Ishikawa (cell line): Measurements from ENCODE around the gene CYFIP2.

Experiments used
- CEBPB ChIP-seq: IDR thresholded peaks from 2 replicates; pipeline ENCODE4 v1.6.1; 2012
- CREB1 ChIP-seq: IDR thresholded peaks from 2 replicates; pipeline ENCODE4 v1.6.1; 2012; ENCODE audit warnings: low read depth
- EGR1 ChIP-seq: IDR thresholded peaks from 2 replicates; pipeline ENCODE4 v1.6.1; 2012
- EP300 ChIP-seq: IDR thresholded peaks from 2 replicates; pipeline ENCODE4 v1.6.1; 2012; ENCODE audit warnings: borderline replicate concordance
- FOXM1 ChIP-seq: IDR thresholded peaks from 2 replicates; pipeline ENCODE4 v1.6.1; 2012; ENCODE audit warnings: low read depth, borderline replicate concordance
- NFIC ChIP-seq: IDR thresholded peaks from 2 replicates; pipeline ENCODE4 v1.6.1; 2012
- RAD21 ChIP-seq: IDR thresholded peaks from 2 replicates; pipeline ENCODE4 v1.6.1; 2012; ENCODE audit warnings: low read depth
- TAF1 ChIP-seq: IDR thresholded peaks from 2 replicates; pipeline ENCODE4 v1.6.1; 2012; ENCODE audit warnings: low read depth, mild to moderate bottlenecking
- TCF12 ChIP-seq: IDR thresholded peaks from 2 replicates; pipeline ENCODE4 v1.6.1; 2012; ENCODE audit warnings: low read depth
- TEAD4 ChIP-seq: IDR thresholded peaks from 2 replicates; pipeline ENCODE4 v1.6.1; 2012
- USF1 ChIP-seq: IDR thresholded peaks from 2 replicates; pipeline ENCODE4 v1.6.1; 2012
- YY1 ChIP-seq: IDR thresholded peaks from 2 replicates; pipeline ENCODE4 v1.6.1; 2012; ENCODE audit warnings: low read depth
- ZBTB7A ChIP-seq: IDR thresholded peaks from 2 replicates; pipeline ENCODE4 v1.6.1; 2012; ENCODE audit warnings: low read depth
- TF ChIP-seq, protein P1 (sequence below): IDR thresholded peaks from 2 replicates; pipeline ENCODE4 v1.6.1; 2012; ENCODE audit warnings: low read depth, mild to moderate bottlenecking
- TF ChIP-seq, protein P2 (sequence below): IDR thresholded peaks from 2 replicates; pipeline ENCODE4 v1.6.1; 2012

CYFIP2 gene

DNA sequence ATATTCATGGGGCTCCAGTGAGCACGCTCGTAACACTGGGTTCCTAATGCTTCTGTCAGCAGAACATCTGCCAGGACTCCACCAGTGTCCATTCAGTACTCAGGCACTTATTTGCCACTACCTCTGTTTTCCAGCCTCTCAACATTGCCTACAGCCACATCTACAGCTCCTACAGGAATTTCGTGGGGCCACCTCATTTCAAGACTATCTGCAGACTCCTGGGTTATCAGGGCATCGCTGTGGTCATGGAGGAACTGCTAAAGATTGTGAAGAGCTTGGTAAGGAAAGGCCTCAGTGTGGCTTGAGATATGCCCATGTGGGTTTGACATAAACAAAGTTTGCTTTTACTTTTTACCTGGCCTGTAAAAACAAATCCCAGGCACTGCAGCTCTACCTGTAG is 92.9 kb downstream of the CYFIP2 start:
- TF ChIP-seq TEAD4 (no peak), FOXM1 (no peak), EP300 (no peak)

- TF ChIP-seq FOXM1 (no peak), TCF12 (no peak), RAD21 (no peak), TEAD4 (no peak), YY1 (no peak), EGR1 (no peak), NFIC (no peak), USF1 (no peak), EP300 (no peak), TAF1 (no peak), ZBTB7A (no peak), CEBPB (no peak), CREB1 (no peak)
- TF ChIP-seq, protein P1, sequence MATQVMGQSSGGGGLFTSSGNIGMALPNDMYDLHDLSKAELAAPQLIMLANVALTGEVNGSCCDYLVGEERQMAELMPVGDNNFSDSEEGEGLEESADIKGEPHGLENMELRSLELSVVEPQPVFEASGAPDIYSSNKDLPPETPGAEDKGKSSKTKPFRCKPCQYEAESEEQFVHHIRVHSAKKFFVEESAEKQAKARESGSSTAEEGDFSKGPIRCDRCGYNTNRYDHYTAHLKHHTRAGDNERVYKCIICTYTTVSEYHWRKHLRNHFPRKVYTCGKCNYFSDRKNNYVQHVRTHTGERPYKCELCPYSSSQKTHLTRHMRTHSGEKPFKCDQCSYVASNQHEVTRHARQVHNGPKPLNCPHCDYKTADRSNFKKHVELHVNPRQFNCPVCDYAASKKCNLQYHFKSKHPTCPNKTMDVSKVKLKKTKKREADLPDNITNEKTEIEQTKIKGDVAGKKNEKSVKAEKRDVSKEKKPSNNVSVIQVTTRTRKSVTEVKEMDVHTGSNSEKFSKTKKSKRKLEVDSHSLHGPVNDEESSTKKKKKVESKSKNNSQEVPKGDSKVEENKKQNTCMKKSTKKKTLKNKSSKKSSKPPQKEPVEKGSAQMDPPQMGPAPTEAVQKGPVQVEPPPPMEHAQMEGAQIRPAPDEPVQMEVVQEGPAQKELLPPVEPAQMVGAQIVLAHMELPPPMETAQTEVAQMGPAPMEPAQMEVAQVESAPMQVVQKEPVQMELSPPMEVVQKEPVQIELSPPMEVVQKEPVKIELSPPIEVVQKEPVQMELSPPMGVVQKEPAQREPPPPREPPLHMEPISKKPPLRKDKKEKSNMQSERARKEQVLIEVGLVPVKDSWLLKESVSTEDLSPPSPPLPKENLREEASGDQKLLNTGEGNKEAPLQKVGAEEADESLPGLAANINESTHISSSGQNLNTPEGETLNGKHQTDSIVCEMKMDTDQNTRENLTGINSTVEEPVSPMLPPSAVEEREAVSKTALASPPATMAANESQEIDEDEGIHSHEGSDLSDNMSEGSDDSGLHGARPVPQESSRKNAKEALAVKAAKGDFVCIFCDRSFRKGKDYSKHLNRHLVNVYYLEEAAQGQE: no peak
- TF ChIP-seq, protein P2, sequence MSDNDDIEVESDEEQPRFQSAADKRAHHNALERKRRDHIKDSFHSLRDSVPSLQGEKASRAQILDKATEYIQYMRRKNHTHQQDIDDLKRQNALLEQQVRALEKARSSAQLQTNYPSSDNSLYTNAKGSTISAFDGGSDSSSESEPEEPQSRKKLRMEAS: no peak
Measured at GRCh38 chr5:157359356-157360055, 93.6 kb downstream of the CYFIP2 start.

DNA sequence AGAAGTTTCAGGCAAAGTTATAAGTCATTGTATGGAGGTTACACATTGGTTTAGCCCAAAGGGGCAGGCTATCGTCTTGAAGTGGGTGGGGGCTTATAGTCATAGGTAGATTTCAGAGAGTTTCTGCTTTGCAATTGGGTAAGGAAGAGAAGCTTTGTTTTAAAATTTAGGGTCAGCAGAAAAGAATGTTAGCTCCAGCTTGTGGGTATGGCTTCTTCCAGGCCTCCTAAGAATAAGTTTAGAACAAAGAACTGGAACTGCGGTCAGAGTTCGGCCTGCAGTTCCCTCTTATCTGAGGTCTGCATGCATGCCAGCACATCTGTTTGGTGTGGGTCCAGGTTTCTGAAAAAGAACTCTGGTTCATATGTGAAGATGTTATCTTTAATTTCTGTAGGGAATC is 96.1 kb downstream of the CYFIP2 start:
- TF ChIP-seq RAD21 (no peak), TCF12 (no peak), CEBPB (no peak), NFIC (no peak), USF1 (no peak), YY1 (no peak), EGR1 (no peak), FOXM1 (no peak), CREB1 (no peak), ZBTB7A (no peak)
- TF ChIP-seq, protein P1: no peak
- TF ChIP-seq, protein P2: no peak

DNA sequence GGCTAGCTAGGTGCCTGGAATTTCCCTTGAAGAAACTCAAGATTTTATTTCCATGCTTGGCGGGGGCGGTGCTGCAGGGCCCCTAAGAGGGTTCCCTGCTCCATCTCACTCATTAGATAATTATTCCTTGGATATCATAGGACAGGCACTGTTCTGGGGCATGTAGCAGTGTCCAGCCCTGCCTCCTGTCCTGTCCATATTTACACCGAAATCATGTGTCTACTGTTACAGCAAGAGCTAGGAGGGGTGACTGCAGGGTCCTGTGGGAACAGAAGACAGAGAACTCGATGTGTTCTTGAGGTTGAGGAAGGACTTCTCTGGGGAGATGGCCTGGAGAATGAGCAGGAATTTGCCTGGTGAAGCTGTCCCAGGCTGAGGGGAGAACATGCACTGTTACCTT is 96.6 kb downstream of the CYFIP2 start:
- TF ChIP-seq TAF1 (no peak), CEBPB (no peak), NFIC (no peak), EP300 (no peak), TCF12 (no peak), FOXM1 (no peak), ZBTB7A (no peak), TEAD4 (no peak), YY1 (no peak), EGR1 (no peak), RAD21 (no peak), USF1 (no peak)
- TF ChIP-seq, protein P2: no peak

GRCh38 chr5:157362982-157363381 is 97.1 kb downstream of the CYFIP2 start:
- TF ChIP-seq CREB1 (no peak), FOXM1 (no peak), EGR1 (no peak), YY1 (no peak), EP300 (no peak)
- TF ChIP-seq, protein P1: no peak
- TF ChIP-seq, protein P2: no peak
